ENCODE results near the gene GPR3.
A peak's percentile ranks its signal among the peaks of the same experiment; 100 is the strongest.

GPR3 gene

GRCh38 chr1:27358928-27359313, 33.5 kb upstream of the GPR3 start:
- DNase-seq: no peak

GRCh38 chr1:27359822-27360158, 32.6 kb upstream of the GPR3 start:
- no peak for DNase-seq

- DNase-seq: peak; percentile 26
Observed at GRCh38 chr1:27360159-27361043, 32.0 kb upstream of the GPR3 start.

- DNase-seq: no peak
Observed at GRCh38 chr1:27361044-27361402, 31.4 kb upstream of the GPR3 start.

- DNase-seq: no peak
Observed at GRCh38 chr1:27361553-27361952, 30.9 kb upstream of the GPR3 start.

GRCh38 chr1:27363766-27364695, 28.4 kb upstream of the GPR3 start:
- DNase-seq: no peak

- no peak for DNase-seq
Observed at GRCh38 chr1:27364696-27365371, 27.6 kb upstream of the GPR3 start.

GRCh38 chr1:27365372-27366112, 26.9 kb upstream of the GPR3 start:
- DNase-seq: peak; percentile 60

GRCh38 chr1:27366113-27366410, 26.4 kb upstream of the GPR3 start:
- DNase-seq: peak; percentile 48

- no peak for DNase-seq
Observed at GRCh38 chr1:27366411-27367159, 25.8 kb upstream of the GPR3 start, which contains the start of gene MAP3K6. Gene MAP3K6 (minus strand): TSS chr1:27366961. CDS start chr1:27366597, 364 bp downstream.

- DNase-seq: no peak
Observed at GRCh38 chr1:27367160-27367650, 25.2 kb upstream of the GPR3 start.

- DNase-seq: no peak
Observed at GRCh38 chr1:27368869-27369582, 23.4 kb upstream of the GPR3 start.

GRCh38 chr1:27372022-27372807, 20.2 kb upstream of the GPR3 start:
- DNase-seq: no peak

GRCh38 chr1:27372808-27373690, 19.4 kb upstream of the GPR3 start:
- DNase-seq: no peak

- DNase-seq: no peak
Observed at GRCh38 chr1:27374362-27375086, 17.9 kb upstream of the GPR3 start, which contains the start of gene FCN3. Gene FCN3 (minus strand): TSS chr1:27374824. CDS start chr1:27374818, 6 bp downstream.

GRCh38 chr1:27377760-27378495, 14.5 kb upstream of the GPR3 start:
- DNase-seq: no peak

GRCh38 chr1:27379564-27380122, 12.8 kb upstream of the GPR3 start:
- no peak for DNase-seq
